Fibroblast of villous mesenchyme (primary cell): ENCODE data around the gene MT1E. TPM values are rescaled to one million over a fixed set of nuclear protein-coding genes. Genes with fewer than 3 reads are reported as not detected.

Source experiments
- DNase-seq: peaks from one replicate; pipeline ENCODE4 v3.0.0-alpha.2; 2010; ENCODE audit warnings: low read depth
- H3K4me3 ChIP-seq: 2 replicates; pipeline ENCODE4 v1.5.1; 2011; ENCODE audit warnings: low read depth, mild to moderate bottlenecking, low read length
- CTCF ChIP-seq: IDR thresholded peaks from 2 replicates; pipeline ENCODE4 v1.5.1; 2012; ENCODE audit warnings: low read depth, mild to moderate bottlenecking, low read length; ENCODE audit not compliant: insufficient read depth
- total RNA-seq: library from RNA; depleted of rRNA; stranded (reverse); fragments of >200 nt; gene quantifications from 2 replicates; pipeline ENCODE4 v1.2.3, GENCODE V29; 2012

Gene MT1E
- total RNA-seq, 1 donor = 21.6 TPM

DNA sequence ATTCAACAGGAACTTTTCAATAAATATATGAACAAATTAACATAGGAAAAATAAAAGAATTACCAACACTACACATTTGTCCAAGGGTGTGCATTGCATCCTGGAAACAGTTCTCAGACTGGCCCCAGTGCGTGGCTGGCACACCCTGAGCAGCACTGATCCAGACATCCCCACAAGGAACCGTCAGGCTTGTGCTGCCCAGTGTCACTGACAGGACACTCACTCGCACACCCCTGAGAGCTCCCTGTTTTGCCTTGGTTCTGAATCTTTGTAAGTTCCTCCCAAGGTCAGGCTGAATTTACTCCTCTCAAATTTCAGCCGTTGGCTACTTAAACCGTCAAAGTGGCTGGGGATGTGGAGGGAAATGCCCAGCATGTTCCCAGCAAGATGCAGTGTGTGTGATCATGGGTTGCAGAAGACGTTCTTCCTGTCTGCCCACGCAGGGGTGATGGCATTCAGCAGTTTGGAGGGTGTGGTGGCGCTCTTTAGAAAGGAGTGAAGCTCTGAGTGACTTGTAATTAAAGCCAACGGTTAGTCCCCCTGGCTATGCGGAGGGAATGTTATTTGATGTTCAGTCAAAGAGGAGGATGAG is 15.5 kb upstream of the MT1E start:
- peak; percentile 93 for DNase-seq
- peak overlapping the region; percentile 60 for H3K4me3 ChIP-seq
- no peak for TF ChIP-seq CTCF

DNA sequence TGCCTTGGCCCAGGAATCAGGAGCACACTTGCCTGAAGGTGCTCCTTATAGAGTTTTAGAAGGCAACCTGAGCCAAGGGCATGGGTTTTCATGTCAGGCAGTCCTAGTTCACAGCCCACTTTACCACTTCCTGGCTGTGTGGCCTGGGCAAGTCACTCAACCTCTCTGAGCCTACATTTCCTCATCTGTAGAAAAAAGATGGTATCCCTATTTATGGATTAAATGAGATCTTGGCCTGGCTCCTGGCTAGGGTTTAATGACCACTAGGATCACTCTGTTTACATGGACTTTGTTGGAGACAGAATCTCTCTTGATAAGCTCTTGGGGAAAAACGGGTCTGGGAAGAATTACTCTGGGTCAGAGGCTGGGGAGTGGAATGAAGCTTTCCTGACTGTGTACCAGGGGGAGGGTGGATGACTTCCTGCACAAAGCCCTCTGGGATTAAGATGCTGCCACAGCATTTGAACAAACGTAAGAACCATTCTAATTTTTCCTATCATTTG is 14.9 kb upstream of the MT1E start:
- peak; percentile 95 for DNase-seq

DNA sequence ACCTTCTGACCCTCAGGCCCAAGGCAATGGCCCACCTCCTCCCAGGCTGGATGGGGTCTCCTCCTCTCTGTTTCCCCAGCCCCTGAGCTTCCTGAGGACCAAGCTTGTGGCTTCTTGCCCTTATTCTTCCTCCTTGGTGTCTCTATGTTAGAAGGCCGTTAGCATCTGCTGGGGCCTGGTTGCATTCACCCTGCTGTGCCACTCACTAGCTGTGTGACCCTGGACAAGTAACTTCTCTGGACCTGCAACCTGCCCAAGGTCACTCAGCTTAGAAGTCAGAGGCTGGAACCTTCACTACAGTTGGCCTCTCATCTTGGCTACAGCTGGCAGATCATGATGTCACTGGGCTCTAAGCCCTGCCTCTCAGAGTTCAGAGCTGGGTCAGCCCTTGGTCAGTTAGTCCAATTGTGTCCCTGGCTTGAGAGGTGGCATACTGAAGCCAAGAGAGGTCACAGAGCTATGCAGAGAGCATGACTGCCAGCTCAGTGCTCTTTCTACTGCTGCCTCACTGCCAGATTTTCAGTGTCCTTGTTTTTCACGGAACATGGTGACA is 14.2 kb upstream of the MT1E start:
- no peak for TF ChIP-seq CTCF
- H3K4me3 ChIP-seq = no peak overlapping the region
- peak; percentile 68 for DNase-seq

More for the DNA sequence above, 14.9 kb upstream of the MT1E start:
- H3K4me3 ChIP-seq = no peak overlapping the region
- no peak for TF ChIP-seq CTCF

- no peak for DNase-seq
- no peak overlapping the region for H3K4me3 ChIP-seq
- TF ChIP-seq CTCF = no peak
These were observed 11.9 kb upstream of the MT1E start for GRCh38 chr16:56613706-56614105.

DNA sequence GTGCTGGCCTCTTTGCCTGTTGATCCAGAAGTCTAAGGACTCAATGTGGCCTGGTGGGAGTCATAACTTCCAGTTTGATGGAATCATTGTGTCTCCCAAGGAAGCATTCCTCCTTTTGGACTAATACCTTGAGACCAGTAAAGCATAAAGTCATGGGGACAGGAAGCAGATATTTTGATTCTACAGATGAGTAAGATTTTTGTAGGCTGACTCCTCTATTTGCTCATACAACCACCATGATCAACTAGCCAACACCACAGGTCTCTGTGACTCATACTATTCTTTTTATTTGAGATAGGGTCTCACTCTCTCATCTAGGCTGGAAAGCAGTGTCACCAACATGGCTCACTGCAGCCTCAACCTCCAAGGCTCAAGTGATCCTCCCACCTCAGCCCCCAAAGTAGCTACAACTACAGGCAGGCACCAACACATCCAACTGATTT is 11.0 kb upstream of the MT1E start:
- no peak for TF ChIP-seq CTCF
- H3K4me3 ChIP-seq = no peak overlapping the region
- DNase-seq = peak; percentile 42

- DNase-seq = no peak
- TF ChIP-seq CTCF = no peak
- no peak overlapping the region for H3K4me3 ChIP-seq
These were observed 10.2 kb upstream of the MT1E start for GRCh38 chr16:56615353-56615752.
